Activated T-cell treated with anti-CD3 and anti-CD28 coated beads, Interleukin-2, amount 50 U/mL, for 72 hours (primary cell): ENCODE data around the gene BEND4. TPM values are rescaled to one million over a fixed set of nuclear protein-coding genes. Genes with fewer than 3 reads are reported as not detected.

Experiments used
- ATAC-seq, 2 donors: fragments of 150-1000 bp; cut with Tn5 transposase; replicated peaks in 1 of 2; 2 replicates each; pipeline ENCODE4 v1.10.0; 2021; ENCODE audit warnings: moderate library complexity in 2 of 2, mild to moderate bottlenecking in 1 of 2
- DNase-seq, 2 donors: peaks; one replicate each; pipeline ENCODE4 v3.0.0; 2021 to 2022; ENCODE audit warnings: mixed read lengths in 1 of 2
- H3K27ac Mint-ChIP-seq: one replicate; pipeline ENCODE4 v1.8.0; 2022; ENCODE audit warnings: mild to moderate bottlenecking, moderate library complexity, mixed read lengths
- H3K27me3 Mint-ChIP-seq: one replicate; pipeline ENCODE4 v1.8.0; 2022; ENCODE audit warnings: low read depth, mixed read lengths
- H3K36me3 Mint-ChIP-seq, 2 donors: one replicate each; pipeline ENCODE4 v1.8.0; 2022; ENCODE audit warnings: mixed read lengths in 2 of 2, mild to moderate bottlenecking in 1 of 2; ENCODE audit not compliant: insufficient read depth in 2 of 2
- H3K4me1 Mint-ChIP-seq: one replicate; pipeline ENCODE4 v1.8.0; 2022; ENCODE audit warnings: low read depth, mixed read lengths
- H3K4me3 Mint-ChIP-seq, 2 donors: one replicate each; pipeline ENCODE4 v1.8.0; 2022; ENCODE audit warnings: mild to moderate bottlenecking in 2 of 2, mixed read lengths in 2 of 2, moderate library complexity in 2 of 2
- H3K9me3 Mint-ChIP-seq, 2 donors: one replicate each; pipeline ENCODE4 v1.8.0; 2022; ENCODE audit warnings: mixed read lengths in 2 of 2
- total RNA-seq, 2 donors: library from RNA; stranded (reverse); gene quantifications; one replicate each; pipeline ENCODE4 v1.2.3, GENCODE V29; 2022

BEND4 gene
- total RNA-seq, 2 donors from 2014 or later = 0.41 to 0.53 TPM

GRCh38 chr4:42144028-42144427, 8.4 kb downstream of the BEND4 start:
- Mint-ChIP-seq H3K27ac (no peak overlapping the region), H3K27me3 (peaks cover 11% of the 10 kb centered on the region), H3K4me3 (no peak overlapping the region), H3K9me3 (no peaks in the 10 kb centered on the region), H3K36me3 (no peaks in the 10 kb centered on the region), H3K4me1 (no peaks in the 10 kb centered on the region)
- no peak for ATAC-seq
- no peak for DNase-seq

GRCh38 chr4:42142591-42142990, 9.9 kb downstream of the BEND4 start:
- H3K9me3 Mint-ChIP-seq = no peaks in the 10 kb centered on the region

GRCh38 chr4:42136371-42136770, 16.1 kb downstream of the BEND4 start:
- Mint-ChIP-seq H3K4me1 (no peaks in the 10 kb centered on the region), H3K27me3 (no peaks in the 10 kb centered on the region), H3K4me3 (no peak overlapping the region), H3K36me3 (no peaks in the 10 kb centered on the region), H3K9me3 (no peaks in the 10 kb centered on the region), H3K27ac (no peak overlapping the region)
- DNase-seq (no peak), ATAC-seq (no peak)

More at GRCh38 chr4:42142591-42142990, 9.9 kb downstream of the BEND4 start:
- H3K27me3 Mint-ChIP-seq = peaks cover 11% of the 10 kb centered on the region
- H3K4me3 Mint-ChIP-seq = no peak overlapping the region
- no peak for ATAC-seq
- no peak for DNase-seq
- no peak overlapping the region for H3K27ac Mint-ChIP-seq
- no peaks in the 10 kb centered on the region for H3K4me1 Mint-ChIP-seq
- no peaks in the 10 kb centered on the region for H3K36me3 Mint-ChIP-seq

GRCh38 chr4:42133006-42133405, 19.4 kb downstream of the BEND4 start:
- Mint-ChIP-seq H3K27me3 (no peaks in the 10 kb centered on the region), H3K36me3 (no peaks in the 10 kb centered on the region), H3K27ac (no peak overlapping the region), H3K9me3 (no peaks in the 10 kb centered on the region), H3K4me1 (no peaks in the 10 kb centered on the region), H3K4me3 (no peak overlapping the region)
- DNase-seq (no peak), ATAC-seq (no peak)

GRCh38 chr4:42132099-42132498, 20.4 kb downstream of the BEND4 start:
- H3K4me3 Mint-ChIP-seq = no peak overlapping the region
- no peaks in the 10 kb centered on the region for H3K4me1 Mint-ChIP-seq
- DNase-seq (no peak), ATAC-seq (no peak)
- no peaks in the 10 kb centered on the region for H3K36me3 Mint-ChIP-seq
- no peak overlapping the region for H3K27ac Mint-ChIP-seq
- H3K27me3 Mint-ChIP-seq = no peaks in the 10 kb centered on the region
- no peaks in the 10 kb centered on the region for H3K9me3 Mint-ChIP-seq

GRCh38 chr4:42123071-42123644, 29.3 kb downstream of the BEND4 start:
- H3K4me3 Mint-ChIP-seq = no peak overlapping the region
- no peaks in the 10 kb centered on the region for H3K36me3 Mint-ChIP-seq
- H3K27me3 Mint-ChIP-seq = peaks cover 14% of the 10 kb centered on the region
- H3K4me1 Mint-ChIP-seq = no peaks in the 10 kb centered on the region
- no peaks in the 10 kb centered on the region for H3K9me3 Mint-ChIP-seq
- no peak overlapping the region for H3K27ac Mint-ChIP-seq
- ATAC-seq = no peak
- no peak for DNase-seq

- H3K9me3 Mint-ChIP-seq = no peaks in the 10 kb centered on the region
- H3K36me3 Mint-ChIP-seq = no peaks in the 10 kb centered on the region
- H3K4me1 Mint-ChIP-seq = no peaks in the 10 kb centered on the region
- peaks cover 19% of the 10 kb centered on the region for H3K27me3 Mint-ChIP-seq
- ATAC-seq = no peak
- H3K4me3 Mint-ChIP-seq = no peak overlapping the region
- no peak overlapping the region for H3K27ac Mint-ChIP-seq
- no peak for DNase-seq
Measured at GRCh38 chr4:42122237-42122636, 30.2 kb downstream of the BEND4 start.

GRCh38 chr4:42119886-42120285, 32.6 kb downstream of the BEND4 start:
- Mint-ChIP-seq H3K4me1 (no peaks in the 10 kb centered on the region), H3K36me3 (no peaks in the 10 kb centered on the region), H3K9me3 (no peaks in the 10 kb centered on the region), H3K27ac (no peak overlapping the region), H3K27me3 (peaks cover 23% of the 10 kb centered on the region), H3K4me3 (no peak overlapping the region)
- no peak for DNase-seq
- no peak for ATAC-seq

- Mint-ChIP-seq H3K9me3 (no peaks in the 10 kb centered on the region), H3K36me3 (no peaks in the 10 kb centered on the region), H3K4me1 (no peaks in the 10 kb centered on the region), H3K4me3 (no peak overlapping the region), H3K27ac (no peak overlapping the region), H3K27me3 (peaks cover 16% of the 10 kb centered on the region)
- DNase-seq = no peak
- ATAC-seq = no peak
Measured at GRCh38 chr4:42112846-42113245, 39.6 kb downstream of the BEND4 start.

- Mint-ChIP-seq H3K36me3 (peaks cover 0 to 3% of the 10 kb centered on the region in 2 donors), H3K4me3 (no peak overlapping the region), H3K4me1 (no peaks in the 10 kb centered on the region), H3K27ac (no peak overlapping the region), H3K9me3 (peaks cover 1 to 2% of the 10 kb centered on the region in 2 donors), H3K27me3 (peaks cover 7% of the 10 kb centered on the region)
- ATAC-seq = no peak
- no peak for DNase-seq
Measured at GRCh38 chr4:42104521-42104920, 47.9 kb downstream of the BEND4 start.

- no peak for DNase-seq
- Mint-ChIP-seq H3K4me3 (no peak overlapping the region), H3K27me3 (no peaks in the 10 kb centered on the region), H3K9me3 (peaks cover 1 to 3% of the 10 kb centered on the region in 2 donors), H3K36me3 (peaks cover 0 to 3% of the 10 kb centered on the region in 2 donors), H3K27ac (no peak overlapping the region), H3K4me1 (no peaks in the 10 kb centered on the region)
- no peak for ATAC-seq
Measured at GRCh38 chr4:42101446-42101975, 50.9 kb downstream of the BEND4 start.

- DNase-seq (no peak), ATAC-seq (no peak)
- H3K4me1 Mint-ChIP-seq = no peaks in the 10 kb centered on the region
- H3K9me3 Mint-ChIP-seq = no peaks in the 10 kb centered on the region
- H3K4me3 Mint-ChIP-seq = no peak overlapping the region
- H3K27me3 Mint-ChIP-seq = no peaks in the 10 kb centered on the region
- peaks cover 0 to 10% of the 10 kb centered on the region in 2 donors for H3K36me3 Mint-ChIP-seq
- no peak overlapping the region for H3K27ac Mint-ChIP-seq
Measured at GRCh38 chr4:42088386-42088785, 64.1 kb downstream of the BEND4 start.

GRCh38 chr4:42083816-42084215, 68.6 kb downstream of the BEND4 start:
- H3K36me3 Mint-ChIP-seq = peaks cover 0 to 11% of the 10 kb centered on the region in 2 donors
- no peaks in the 10 kb centered on the region for H3K9me3 Mint-ChIP-seq
- no peak overlapping the region for H3K4me3 Mint-ChIP-seq
- H3K4me1 Mint-ChIP-seq = no peaks in the 10 kb centered on the region
- no peaks in the 10 kb centered on the region for H3K27me3 Mint-ChIP-seq
- no peak overlapping the region for H3K27ac Mint-ChIP-seq
- no peak for ATAC-seq
- DNase-seq = no peak

GRCh38 chr4:42080306-42080705, 72.1 kb downstream of the BEND4 start:
- Mint-ChIP-seq H3K27ac (peak overlapping the region; percentile 63), H3K4me1 (no peaks in the 10 kb centered on the region), H3K27me3 (no peaks in the 10 kb centered on the region), H3K36me3 (peaks cover 0 to 6% of the 10 kb centered on the region in 2 donors), H3K9me3 (no peaks in the 10 kb centered on the region), H3K4me3 (no peak overlapping the region)
- DNase-seq = no peak
- no peak for ATAC-seq
